IPS DF 6.9 (cell line): ENCODE measurements around the gene ANG.
"Not testable (repeated sequence)": the region's sequence is repeated elsewhere in the genome, so short reads cannot be mapped to it uniquely, and the experiment has no call there.

ENCODE experiments used
- DNase-seq: peaks from one replicate; pipeline ENCODE4 v3.0.0-alpha.2; 2013; ENCODE audit warnings: low read depth, low spot score
- H3K27ac ChIP-seq: one replicate; pipeline ENCODE4 v1.5.1; 2013; ENCODE audit warnings: low read length, control low read depth
- H3K27me3 ChIP-seq: 2 replicates; pipeline ENCODE4 v1.6.1; 2013; ENCODE audit warnings: mild to moderate bottlenecking, low read length; ENCODE audit not compliant: control insufficient read depth, insufficient read depth
- H3K36me3 ChIP-seq: 2 replicates; pipeline ENCODE4 v1.6.1; 2013; ENCODE audit warnings: low read length; ENCODE audit not compliant: control insufficient read depth, insufficient read depth
- H3K4me1 ChIP-seq: 2 replicates; pipeline ENCODE4 v1.6.1; 2013; ENCODE audit warnings: low read length; ENCODE audit not compliant: control insufficient read depth, insufficient read depth
- H3K4me3 ChIP-seq: 2 replicates; pipeline ENCODE4 v1.5.1; 2013; ENCODE audit warnings: mild to moderate bottlenecking, low read length
- H3K9me3 ChIP-seq: 2 replicates; pipeline ENCODE4 v1.6.1; 2013; ENCODE audit warnings: low read length, inconsistent platforms; ENCODE audit not compliant: control insufficient read depth, insufficient read depth
- WGBS: extraction: QIAGEN DNeasy Blood & Tissue Kit; methylation state at CpG from one replicate; pipeline ENCODE4 v1.1.7; 2013; ENCODE audit warnings: mixed read lengths, missing lambda C conversion rate; ENCODE audit not compliant: insufficient read length, insufficient coverage; 5-methylcytosine and 5-hydroxymethylcytosine counted together

Gene ANG

GRCh38 chr14:20657216-20658211, 31.1 kb upstream of the ANG start:
- DNase-seq: peak; percentile 96
- Histone ChIP-seq H3K27ac (no peak overlapping the region), H3K9me3 (no peaks in the 10 kb centered on the region), H3K4me1 (peaks cover 2% of the 10 kb centered on the region; the same call in 1 of the 2 replicates), H3K27me3 (peaks cover 1% of the 10 kb centered on the region; the same call in 1 of the 2 replicates), H3K36me3 (no peaks in the 10 kb centered on the region), H3K4me3 (peak overlapping the region; percentile 16; the same call in 1 of the 2 replicates)
- no CpG with 5 or more reads among the region's 28 CpGs for WGBS

GRCh38 chr14:20658246-20658645, 30.3 kb upstream of the ANG start:
- whole genome bisulfite sequencing: no CpG with 5 or more reads among the region's 3 CpGs

GRCh38 chr14:20659336-20659735, 29.2 kb upstream of the ANG start:
- Histone ChIP-seq H3K27ac (no peak overlapping the region), H3K9me3 (no peaks in the 10 kb centered on the region), H3K4me3 (no peak overlapping the region), H3K27me3 (peaks cover 1% of the 10 kb centered on the region; the same call in 1 of the 2 replicates), H3K4me1 (peaks cover 2% of the 10 kb centered on the region; the same call in 1 of the 2 replicates), H3K36me3 (no peaks in the 10 kb centered on the region)
- no CpG with 5 or more reads among the region's 6 CpGs for WGBS
- no peak for DNase-seq

More at GRCh38 chr14:20658246-20658645, 30.3 kb upstream of the ANG start:
- Histone ChIP-seq H3K27me3 (peaks cover 1% of the 10 kb centered on the region; the same call in 1 of the 2 replicates), H3K36me3 (no peaks in the 10 kb centered on the region), H3K4me1 (peaks cover 2% of the 10 kb centered on the region; the same call in 1 of the 2 replicates), H3K4me3 (no peak overlapping the region; the same call in 1 of the 2 replicates), H3K9me3 (no peaks in the 10 kb centered on the region), H3K27ac (no peak overlapping the region)
- DNase-seq: no peak

GRCh38 chr14:20659813-20660395, 28.7 kb upstream of the ANG start:
- no peaks in the 10 kb centered on the region for H3K36me3 ChIP-seq
- peaks cover 1% of the 10 kb centered on the region; the same call in 1 of the 2 replicates for H3K27me3 ChIP-seq
- H3K27ac ChIP-seq: no peak overlapping the region
- H3K4me1 ChIP-seq: peaks cover 2% of the 10 kb centered on the region; the same call in 1 of the 2 replicates
- WGBS: no CpG with 5 or more reads among the region's 26 CpGs
- H3K9me3 ChIP-seq: no peaks in the 10 kb centered on the region
- DNase-seq: no peak
- no peak overlapping the region for H3K4me3 ChIP-seq

- no CpG with 5 or more reads among the region's 2 CpGs for WGBS
- no peak for DNase-seq
- Histone ChIP-seq H3K27ac (no peak overlapping the region), H3K36me3 (no peaks in the 10 kb centered on the region), H3K27me3 (no peaks in the 10 kb centered on the region), H3K4me1 (peaks cover 2% of the 10 kb centered on the region; the same call in 1 of the 2 replicates), H3K9me3 (no peaks in the 10 kb centered on the region), H3K4me3 (no peak overlapping the region)
These were observed 27.4 kb upstream of the ANG start for GRCh38 chr14:20661197-20661596.

- no peaks in the 10 kb centered on the region for H3K36me3 ChIP-seq
- H3K27ac ChIP-seq: no peak overlapping the region
- no peaks in the 10 kb centered on the region for H3K4me1 ChIP-seq
- H3K4me3 ChIP-seq: peak overlapping the region; percentile 65; the same call in 1 of the 2 replicates
- no peak for DNase-seq
- H3K9me3 ChIP-seq: no peaks in the 10 kb centered on the region
- WGBS: no CpG with 5 or more reads among the region's 31 CpGs
- no peaks in the 10 kb centered on the region for H3K27me3 ChIP-seq
These were observed 25.4 kb upstream of the ANG start for GRCh38 chr14:20662968-20663732.

- not testable (repeated sequence) for H3K27me3 ChIP-seq, H3K4me1 ChIP-seq, H3K27ac ChIP-seq, H3K36me3 ChIP-seq, H3K9me3 ChIP-seq, H3K4me3 ChIP-seq, DNase-seq
- no CpG with 5 or more reads among the region's 7 CpGs for WGBS
These were observed 22.1 kb upstream of the ANG start for GRCh38 chr14:20666400-20666961.

GRCh38 chr14:20667957-20668356, 20.6 kb upstream of the ANG start:
- no CpG with 5 or more reads among the region's 2 CpGs for WGBS
- DNase-seq: no peak
- no peak overlapping the region for H3K4me3 ChIP-seq
- no peaks in the 10 kb centered on the region for H3K36me3 ChIP-seq
- H3K4me1 ChIP-seq: no peaks in the 10 kb centered on the region
- no peaks in the 10 kb centered on the region for H3K27me3 ChIP-seq
- no peak overlapping the region for H3K27ac ChIP-seq
- no peaks in the 10 kb centered on the region for H3K9me3 ChIP-seq

- no peak overlapping the region for H3K27ac ChIP-seq
- H3K36me3 ChIP-seq: no peaks in the 10 kb centered on the region
- DNase-seq: no peak
These were observed 19.6 kb upstream of the ANG start for GRCh38 chr14:20668969-20669368.

More at GRCh38 chr14:20668969-20669368, 19.6 kb upstream of the ANG start:
- no peak overlapping the region for H3K4me3 ChIP-seq
- no peaks in the 10 kb centered on the region for H3K9me3 ChIP-seq
- no peaks in the 10 kb centered on the region for H3K27me3 ChIP-seq
- WGBS: no CpG with 5 or more reads among the region's 2 CpGs
- no peaks in the 10 kb centered on the region for H3K4me1 ChIP-seq
